GM12872 (cell line): Measurements from ENCODE around the gene LAIR1.
A peak's percentile ranks its signal among the peaks of the same experiment; 100 is the strongest.

Experiments used
- TF ChIP-seq, protein P1 (sequence below): IDR thresholded peaks from 3 replicates; pipeline ENCODE4 v1.5.1; 2011; ENCODE audit warnings: low read depth, mild to moderate bottlenecking, low read length, moderate library complexity; ENCODE audit not compliant: insufficient read depth

LAIR1 gene

GRCh38 chr19:54373781-54374631, 9.3 kb upstream of the LAIR1 start:
- TF ChIP-seq, protein P1, sequence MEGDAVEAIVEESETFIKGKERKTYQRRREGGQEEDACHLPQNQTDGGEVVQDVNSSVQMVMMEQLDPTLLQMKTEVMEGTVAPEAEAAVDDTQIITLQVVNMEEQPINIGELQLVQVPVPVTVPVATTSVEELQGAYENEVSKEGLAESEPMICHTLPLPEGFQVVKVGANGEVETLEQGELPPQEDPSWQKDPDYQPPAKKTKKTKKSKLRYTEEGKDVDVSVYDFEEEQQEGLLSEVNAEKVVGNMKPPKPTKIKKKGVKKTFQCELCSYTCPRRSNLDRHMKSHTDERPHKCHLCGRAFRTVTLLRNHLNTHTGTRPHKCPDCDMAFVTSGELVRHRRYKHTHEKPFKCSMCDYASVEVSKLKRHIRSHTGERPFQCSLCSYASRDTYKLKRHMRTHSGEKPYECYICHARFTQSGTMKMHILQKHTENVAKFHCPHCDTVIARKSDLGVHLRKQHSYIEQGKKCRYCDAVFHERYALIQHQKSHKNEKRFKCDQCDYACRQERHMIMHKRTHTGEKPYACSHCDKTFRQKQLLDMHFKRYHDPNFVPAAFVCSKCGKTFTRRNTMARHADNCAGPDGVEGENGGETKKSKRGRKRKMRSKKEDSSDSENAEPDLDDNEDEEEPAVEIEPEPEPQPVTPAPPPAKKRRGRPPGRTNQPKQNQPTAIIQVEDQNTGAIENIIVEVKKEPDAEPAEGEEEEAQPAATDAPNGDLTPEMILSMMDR: no peak

GRCh38 chr19:54369082-54369687, 4.5 kb upstream of the LAIR1 start:
- TF ChIP-seq, protein P1: no peak

DNA sequence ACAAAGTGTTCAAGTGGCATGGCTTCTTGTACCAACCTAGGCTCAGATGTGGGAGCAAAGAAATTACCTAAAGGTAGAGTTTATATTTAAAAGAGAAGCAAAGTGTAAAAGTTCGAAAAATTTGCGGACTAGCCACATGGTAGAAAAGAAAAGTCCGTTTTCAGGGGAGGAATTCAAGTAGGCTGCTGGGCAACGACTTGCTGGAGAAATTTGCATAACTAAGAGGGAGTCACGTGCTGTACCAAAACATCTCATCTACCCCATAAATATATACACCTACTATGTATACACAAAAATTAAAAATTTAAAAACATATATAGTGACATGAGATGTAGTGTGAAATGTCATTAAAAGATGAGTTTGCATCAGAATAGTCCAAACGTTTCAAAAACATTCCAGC, 2.1 kb upstream of the LAIR1 start:
- TF ChIP-seq, protein P1: no peak

- TF ChIP-seq, protein P1: peak; percentile 30; the same call in 2 of the 3 replicates
Measured at GRCh38 chr19:54359149-54359820, 5.4 kb downstream of the LAIR1 start.

DNA sequence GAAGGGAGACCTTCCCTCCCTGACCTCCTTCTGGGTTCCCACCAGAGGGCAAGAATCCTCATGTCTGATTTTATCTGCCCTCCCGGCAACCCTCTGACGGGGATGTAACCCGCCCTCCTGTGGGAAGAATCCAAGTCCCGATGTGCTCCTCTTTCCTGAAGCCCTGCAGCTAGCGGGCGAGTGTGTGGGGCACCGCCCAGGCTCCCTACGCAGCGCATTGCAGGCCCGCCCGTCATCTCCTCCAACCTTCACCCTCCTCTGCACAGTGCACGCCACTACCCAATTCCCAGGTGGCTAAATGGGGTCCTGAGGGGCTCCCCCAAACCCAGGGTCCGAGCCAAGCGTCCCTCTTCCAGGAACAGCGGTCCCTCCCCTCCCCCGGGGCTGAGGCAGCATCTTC, 7.3 kb downstream of the LAIR1 start:
- TF ChIP-seq, protein P1: no peak

DNA sequence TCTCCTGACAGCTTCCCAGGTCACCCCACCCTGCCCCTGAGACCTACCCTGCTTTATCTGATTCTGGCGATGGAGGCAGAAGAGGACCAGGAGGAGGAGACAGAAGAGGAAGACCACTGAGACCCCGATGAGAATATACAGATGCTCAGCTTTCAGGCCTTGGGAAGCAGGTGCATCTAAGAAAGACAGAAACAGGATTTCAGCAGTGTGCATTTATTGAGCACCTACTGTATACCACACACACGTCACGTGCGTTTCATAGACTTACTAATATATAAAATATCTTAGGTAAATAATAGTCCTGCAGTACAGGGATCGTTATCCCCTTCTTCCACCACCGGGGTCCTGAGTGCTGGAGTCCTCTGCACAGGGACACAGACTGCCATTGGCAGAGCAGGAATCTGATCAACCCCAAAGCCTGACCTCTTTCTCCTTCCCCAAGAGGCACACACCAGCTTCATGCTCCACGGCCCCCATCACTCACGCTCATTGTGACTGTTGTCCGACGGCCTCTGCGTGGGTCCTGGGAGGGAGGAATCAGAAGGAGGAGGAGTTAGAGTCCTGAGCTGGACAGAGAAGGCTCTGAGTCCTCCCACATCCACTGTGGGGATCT, 8.2 kb downstream of the LAIR1 start:
- TF ChIP-seq, protein P1: no peak

GRCh38 chr19:54355675-54356074, 9.1 kb downstream of the LAIR1 start:
- TF ChIP-seq, protein P1: no peak
